Eye (tissue), 1 donor: ENCODE measurements around the gene POLR1E.
"Not testable (repeated sequence)": the region's sequence is repeated elsewhere in the genome, so short reads cannot be mapped to it uniquely, and the experiment has no call there.

Experiments used
- DNase-seq: peaks from one replicate; pipeline ENCODE4 v3.0.0-alpha.2; 2015

The POLR1E gene

GRCh38 chr9:37507566-37508134 lies 21.9 kb downstream of the POLR1E start:
- DNase-seq = no peak

GRCh38 chr9:37508135-37508833 lies 22.5 kb downstream of the POLR1E start:
- DNase-seq = no peak

GRCh38 chr9:37508834-37509206 lies 23.1 kb downstream of the POLR1E start:
- DNase-seq = no peak

DNA sequence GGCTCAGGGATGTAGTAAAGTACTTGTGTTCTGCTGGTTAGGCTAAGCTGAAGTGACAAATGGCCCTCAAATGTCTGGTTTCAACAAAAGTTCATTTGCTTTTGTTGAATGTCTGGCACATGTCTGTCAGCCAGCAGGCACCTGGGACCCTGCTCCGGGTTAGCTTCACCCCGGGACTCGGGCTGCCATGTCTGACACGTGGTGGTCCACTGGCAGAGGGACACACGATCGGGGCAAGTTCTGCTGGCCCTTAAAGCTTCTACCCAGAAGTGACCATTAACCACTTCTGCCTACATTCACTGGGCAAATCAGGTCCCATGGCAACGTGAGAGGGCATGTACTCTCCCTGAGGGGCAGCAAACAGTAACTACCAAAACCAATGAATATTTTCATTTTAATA lies 23.8 kb downstream of the POLR1E start:
- DNase-seq = no peak

DNA sequence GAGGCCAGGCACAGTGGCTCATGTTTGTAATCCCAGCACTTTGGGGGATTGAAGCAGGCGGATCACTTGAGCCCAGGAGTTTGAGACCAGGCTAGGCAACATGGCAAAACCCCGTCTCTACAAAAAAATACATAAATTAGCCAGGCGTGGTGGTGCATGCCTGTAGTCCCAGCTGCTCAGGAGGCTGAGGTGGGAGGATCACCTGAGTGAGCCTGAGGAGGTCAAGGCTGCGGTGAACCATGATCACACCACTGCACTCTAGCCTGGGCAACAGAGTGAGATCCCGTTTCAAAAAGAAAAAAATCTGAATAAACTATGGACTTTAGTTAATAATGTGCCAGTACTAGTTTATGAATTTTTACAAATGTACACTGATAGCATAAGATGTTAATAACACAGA lies 24.3 kb downstream of the POLR1E start:
- not testable (repeated sequence) for DNase-seq

GRCh38 chr9:37511016-37512010 lies 25.6 kb downstream of the POLR1E start:
- no peak for DNase-seq

DNA sequence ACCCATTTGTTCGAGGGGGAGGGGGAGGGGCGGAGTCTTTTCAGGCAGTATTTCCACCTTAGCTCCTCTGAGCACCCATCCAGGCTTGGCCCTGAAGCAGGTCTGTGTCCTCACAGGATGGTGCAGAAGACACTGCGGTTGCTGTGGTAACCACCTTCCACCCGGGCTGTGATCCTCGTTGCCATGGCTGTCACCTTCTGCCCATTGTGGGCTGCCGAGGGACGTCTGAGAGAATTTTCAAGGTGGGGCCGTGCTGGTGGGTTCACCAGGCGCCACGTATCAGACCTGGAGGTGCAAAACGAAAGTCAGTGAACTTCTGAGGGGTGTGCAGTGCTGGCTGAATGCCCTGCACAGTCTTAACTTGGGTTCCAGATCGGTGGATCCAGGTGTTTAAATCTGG lies 26.7 kb downstream of the POLR1E start:
- no peak for DNase-seq

DNA sequence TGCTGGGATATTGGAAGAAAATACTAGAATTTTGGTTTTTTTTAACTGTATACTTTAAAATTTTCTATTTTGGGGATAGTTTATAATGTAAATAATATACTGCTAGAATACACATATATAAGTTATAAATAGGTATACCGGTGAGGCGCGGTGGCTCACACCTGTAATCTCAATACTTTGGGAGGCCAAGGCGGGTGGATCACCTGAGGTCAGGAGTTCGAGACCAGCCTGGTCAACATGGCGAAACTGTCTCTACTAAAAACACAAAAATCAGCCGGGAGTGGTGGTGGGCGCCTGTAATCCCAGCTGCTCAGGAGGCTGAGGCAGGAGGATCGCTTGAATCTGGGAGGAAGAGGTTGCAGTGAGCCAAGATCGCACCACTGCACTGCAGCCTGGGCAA lies 28.7 kb downstream of the POLR1E start:
- DNase-seq = not testable (repeated sequence)

DNA sequence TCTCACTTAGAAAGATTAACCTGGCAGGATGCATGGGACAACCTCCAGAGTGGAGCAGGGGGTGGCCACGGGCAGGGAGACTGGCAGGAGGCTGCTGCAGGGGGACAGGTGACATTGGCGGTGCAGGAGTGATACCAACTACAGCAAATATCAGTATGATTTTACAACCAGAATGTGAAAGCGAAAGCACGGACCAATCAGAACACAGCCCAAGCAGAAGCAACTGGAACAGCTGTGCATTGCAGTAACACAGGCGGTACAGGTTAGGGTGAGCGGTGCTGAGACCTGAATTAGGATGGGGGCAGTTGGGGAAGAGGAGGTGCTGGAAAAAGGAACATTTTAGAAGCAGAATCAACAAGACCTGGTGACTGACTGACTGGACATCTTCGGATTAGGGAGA lies 29.3 kb downstream of the POLR1E start:
- no peak for DNase-seq

DNA sequence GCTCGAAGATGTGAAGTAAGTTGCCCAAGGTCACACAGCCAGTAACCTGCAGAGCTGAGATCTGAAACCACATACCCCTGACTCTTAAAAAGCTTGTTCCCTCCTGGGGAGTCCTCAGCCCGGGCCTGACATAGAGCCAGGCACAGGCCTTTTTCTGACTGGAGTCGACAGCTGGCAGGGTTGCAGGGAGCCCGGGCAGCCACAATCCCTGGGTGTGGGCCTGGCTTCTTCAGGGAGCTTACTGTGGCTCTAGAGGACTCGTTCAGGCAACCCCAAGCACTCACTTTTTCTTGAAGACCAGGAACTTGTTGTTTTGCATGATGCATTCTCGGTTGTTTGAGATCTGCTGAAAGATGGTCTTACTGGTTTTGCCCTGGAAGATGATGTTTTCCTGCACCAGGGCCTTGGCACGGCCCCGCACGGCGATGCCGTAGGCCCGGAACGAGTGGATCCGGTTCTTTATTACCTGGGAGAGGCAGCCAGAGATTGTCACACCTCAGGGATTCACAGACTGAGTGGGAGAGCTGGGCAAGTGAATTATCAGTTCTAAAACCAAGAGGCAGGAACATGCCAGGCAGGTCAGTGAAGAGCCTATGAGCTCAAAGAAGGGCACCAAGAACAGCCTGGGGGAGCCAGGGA lies 30.0 kb downstream of the POLR1E start:
- DNase-seq = no peak

GRCh38 chr9:37517923-37518322 lies 32.2 kb downstream of the POLR1E start:
- no peak for DNase-seq

DNA sequence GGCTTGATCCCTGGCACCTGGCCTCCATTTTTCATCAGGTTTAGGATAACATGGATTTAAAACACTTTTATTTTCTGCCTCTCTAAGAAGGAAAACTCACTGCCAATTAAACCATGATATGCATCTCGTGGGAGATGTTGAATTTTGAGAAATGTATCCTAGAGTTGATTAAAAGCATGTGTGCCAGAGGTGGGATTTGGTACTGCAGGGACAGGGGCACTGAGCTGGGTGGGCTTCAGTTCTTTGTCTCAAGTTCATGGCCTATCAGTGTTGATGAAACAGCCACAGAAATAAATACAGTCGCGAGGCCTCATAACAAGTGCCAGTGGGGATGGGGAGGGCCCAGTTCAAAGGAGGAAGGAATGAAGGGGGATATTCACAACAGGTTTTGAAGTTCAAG lies 34.9 kb downstream of the POLR1E start:
- DNase-seq = peak; percentile 48

GRCh38 chr9:37521111-37521510 lies 35.4 kb downstream of the POLR1E start:
- DNase-seq = no peak

- DNase-seq = no peak
Measured at GRCh38 chr9:37522971-37523370, 37.2 kb downstream of the POLR1E start.

DNA sequence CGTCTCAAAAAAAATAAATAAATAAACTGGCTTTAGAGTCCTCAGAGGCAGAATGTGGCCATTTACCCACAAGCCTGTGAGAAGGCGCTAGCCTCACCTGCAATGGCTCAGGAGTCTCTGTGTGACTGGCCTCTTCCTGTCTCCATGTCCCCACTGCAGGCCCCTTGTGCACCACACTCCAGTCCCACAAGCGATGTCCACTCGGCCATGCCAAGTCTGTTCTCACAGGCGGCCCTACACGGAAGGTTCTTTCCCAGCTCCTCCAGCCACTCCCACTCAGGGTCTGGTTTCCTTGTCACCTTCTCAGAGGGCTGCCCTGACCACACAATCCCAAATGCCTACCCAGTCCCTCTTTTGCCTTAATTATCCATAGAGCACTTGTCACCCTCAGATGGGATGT lies 38.2 kb downstream of the POLR1E start:
- no peak for DNase-seq

DNA sequence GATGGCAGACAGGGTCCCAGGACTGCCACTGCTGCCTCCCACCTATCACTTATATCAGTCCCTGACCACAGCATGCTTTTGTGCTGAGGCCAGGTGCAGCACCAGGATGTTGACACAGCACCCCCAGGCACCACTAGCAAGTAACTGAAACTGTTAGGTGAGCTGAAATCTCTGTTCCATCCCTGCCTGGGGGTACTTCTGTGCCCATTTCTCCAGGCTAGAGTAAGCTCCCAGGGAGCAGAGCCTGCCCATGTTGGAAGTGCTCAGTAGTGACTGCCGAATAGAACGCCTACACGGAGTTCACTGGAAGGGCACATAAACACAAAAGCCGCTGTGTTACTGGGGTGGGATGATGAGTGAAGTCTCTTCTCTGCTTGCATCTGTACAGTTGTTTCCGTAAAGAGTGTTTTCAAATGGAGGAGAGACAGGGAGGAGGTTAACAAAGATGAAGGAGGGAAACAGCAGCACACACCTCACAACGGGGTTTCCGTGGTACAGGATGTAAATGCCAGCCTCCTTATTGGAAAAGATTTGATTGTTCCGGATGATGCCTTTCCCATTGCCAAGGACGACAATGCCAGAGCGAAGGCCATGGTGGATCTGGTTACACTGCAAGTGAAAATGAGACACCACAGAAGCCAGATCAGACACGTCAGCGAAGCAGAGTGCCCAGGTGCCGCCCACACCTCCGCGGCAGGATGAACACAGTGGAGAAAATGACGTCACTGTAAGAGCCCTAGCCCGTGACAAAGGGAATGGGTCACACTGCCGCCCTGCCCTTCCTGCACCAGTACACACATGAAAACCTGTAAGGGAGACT lies 43.1 kb downstream of the POLR1E start:
- DNase-seq = no peak

DNA sequence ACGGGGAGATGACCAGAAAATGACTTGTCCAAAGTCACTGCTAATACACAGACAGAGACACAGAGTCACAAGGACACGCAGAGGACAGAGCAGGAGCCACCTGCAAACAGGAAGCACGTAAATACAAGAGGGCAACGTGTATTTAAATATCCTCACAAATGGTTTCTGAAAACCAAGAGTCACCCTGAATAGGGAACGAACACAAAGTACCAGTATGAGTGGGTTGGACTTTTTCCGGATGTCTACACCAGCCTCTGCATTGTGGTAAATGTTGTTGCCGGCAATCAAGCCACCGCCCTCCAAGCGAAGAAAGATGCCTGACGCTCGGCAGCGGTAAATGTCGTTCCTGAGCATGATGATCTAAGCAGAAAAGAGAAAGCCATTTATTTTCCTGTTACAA lies 46.0 kb downstream of the POLR1E start:
- DNase-seq = no peak

- DNase-seq = peak; percentile 22
Measured at GRCh38 chr9:37534412-37534811, 48.7 kb downstream of the POLR1E start.

DNA sequence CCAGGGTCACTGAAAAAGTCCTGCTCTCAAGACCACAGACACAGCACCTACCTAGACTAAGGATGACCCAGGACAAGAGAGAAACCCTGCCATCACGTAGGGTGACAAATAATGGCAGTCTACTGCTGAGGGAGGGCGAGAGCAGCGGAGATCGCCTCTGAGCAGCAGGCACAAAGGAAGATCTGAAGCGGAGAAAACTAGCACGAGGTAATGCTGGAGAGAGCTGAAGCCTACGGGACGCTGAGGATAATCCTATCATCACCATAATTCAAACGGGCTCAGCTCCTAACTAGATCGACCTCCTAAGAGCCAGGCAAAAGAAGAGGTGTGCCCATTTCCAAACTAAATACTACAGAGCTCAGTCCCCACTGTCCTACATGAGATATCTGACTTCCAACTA lies 49.2 kb downstream of the POLR1E start:
- DNase-seq = peak; percentile 38

GRCh38 chr9:37538099-37538498 lies 52.4 kb downstream of the POLR1E start:
- DNase-seq = no peak

DNA sequence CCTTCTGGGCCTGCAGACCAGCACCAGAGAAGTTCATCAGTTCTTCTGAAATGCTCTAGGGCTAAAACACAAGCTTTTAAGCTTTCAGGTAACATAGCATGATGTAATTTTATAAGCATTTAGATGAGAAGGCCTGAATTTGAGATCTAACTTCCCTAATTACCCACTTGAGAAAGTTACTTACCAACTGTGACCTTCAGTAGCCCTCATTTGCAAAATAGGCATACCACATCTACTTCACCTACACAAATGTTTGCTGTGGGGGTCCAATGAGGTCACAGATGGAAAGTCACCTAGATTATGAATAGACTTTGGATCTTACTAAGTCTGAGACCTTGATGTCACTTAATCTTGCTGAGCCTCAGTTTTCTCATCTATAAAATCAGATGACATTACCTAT lies 53.9 kb downstream of the POLR1E start:
- no peak for DNase-seq

- DNase-seq = no peak
Measured at GRCh38 chr9:37540634-37541033, 54.9 kb downstream of the POLR1E start.
